Upper lobe of left lung (tissue), 6 donors: ENCODE measurements around the gene PDYN. TPM values are rescaled to one million over a fixed set of nuclear protein-coding genes. Genes with fewer than 3 reads are reported as not detected.

Experiments
- ATAC-seq, 2 donors: fragments of 200-7000 bp; cut with Tn5 transposase; one replicate each; pipeline ENCODE4 v1.9.1; 2022; ENCODE audit warnings: mild to moderate bottlenecking in 2 of 2, moderate library complexity in 2 of 2; ENCODE audit not compliant: low FRiP score in 2 of 2
- DNase-seq, 2 donors: peaks; one replicate each; pipeline ENCODE4 v3.0.0-alpha.2; 2019 to 2020
- H3K27ac ChIP-seq, 4 donors: fragments of 200-600 bp; sonication (generic); one replicate each; pipeline ENCODE4 v1.5.1; 2016 to 2019
- H3K27me3 ChIP-seq, 4 donors: fragments of 200-600 bp; sonication (generic); one replicate each; pipeline ENCODE4 v1.5.1; 2017 to 2019
- H3K36me3 ChIP-seq, 4 donors: fragments of 200-600 bp; sonication (generic); one replicate each; pipeline ENCODE4 v1.5.1; 2016 to 2019
- H3K4me1 ChIP-seq, 4 donors: fragments of 200-600 bp; sonication (generic); one replicate each; pipeline ENCODE4 v1.5.1; 2018 to 2019
- H3K4me3 ChIP-seq, 4 donors: fragments of 200-600 bp; sonication (generic); one replicate each; pipeline ENCODE4 v1.5.1; 2017 to 2019; ENCODE audit warnings: mild to moderate bottlenecking in 2 of 4, moderate library complexity in 1 of 4
- H3K9me3 ChIP-seq, 4 donors: fragments of 200-600 bp; sonication (generic); one replicate each; pipeline ENCODE4 v1.5.1; 2018 to 2019
- EP300 ChIP-seq, 4 donors: sonication (generic); formaldehyde crosslinking; IDR thresholded peaks; one replicate each; pipeline ENCODE4 v1.5.1; 2017; ENCODE audit warnings: antibody characterized with exemption in 4 of 4, control low read depth in 2 of 4
- POLR2A ChIP-seq, 4 donors: fragments of 450-650 bp; IDR thresholded peaks; one replicate each; pipeline ENCODE4 v1.5.1; 2016 to 2017; ENCODE audit warnings: antibody characterized with exemption in 4 of 4, mild to moderate bottlenecking in 2 of 4
- POLR2AphosphoS5 ChIP-seq, 2 donors: sonication (generic); formaldehyde crosslinking; IDR thresholded peaks; one replicate each; pipeline ENCODE4 v1.5.1; 2017; ENCODE audit warnings: antibody characterized with exemption in 2 of 2
- WGBS, 2 donors: methylation state at CpG; one replicate each; pipeline ENCODE4 v1.1.5; 2017 to 2018; 5-methylcytosine and 5-hydroxymethylcytosine counted together
- total RNA-seq, 6 donors: library from RNA; depleted of rRNA in 4 of 6; stranded (reverse); fragments of >200 nt in 4 of 6; gene quantifications; one replicate each; pipeline versions ENCODE4 v1.1.0 to v1.2.1, GENCODE V29; 2016 to 2021
- TF ChIP-seq, protein P1 (sequence below), 6 experiments: fragments of 450-650 bp in 4 of 6; fragments of 200-600 bp in 2 of 6; sonication (generic) in 2 of 6; IDR thresholded peaks; one replicate each; pipeline ENCODE4 v1.5.1; 2016 to 2019; ENCODE audit warnings: antibody characterized with exemption in 6 of 6
- donor health status: DM: no; HTN: no; CAD: no; lungs with moderate emphysema.
- donor health status: DM: no; HTN: yes; CAD: no; lungs with severe emphysema.

The PDYN gene
- total RNA-seq, 6 donors from 2014 or later = not detected

DNA sequence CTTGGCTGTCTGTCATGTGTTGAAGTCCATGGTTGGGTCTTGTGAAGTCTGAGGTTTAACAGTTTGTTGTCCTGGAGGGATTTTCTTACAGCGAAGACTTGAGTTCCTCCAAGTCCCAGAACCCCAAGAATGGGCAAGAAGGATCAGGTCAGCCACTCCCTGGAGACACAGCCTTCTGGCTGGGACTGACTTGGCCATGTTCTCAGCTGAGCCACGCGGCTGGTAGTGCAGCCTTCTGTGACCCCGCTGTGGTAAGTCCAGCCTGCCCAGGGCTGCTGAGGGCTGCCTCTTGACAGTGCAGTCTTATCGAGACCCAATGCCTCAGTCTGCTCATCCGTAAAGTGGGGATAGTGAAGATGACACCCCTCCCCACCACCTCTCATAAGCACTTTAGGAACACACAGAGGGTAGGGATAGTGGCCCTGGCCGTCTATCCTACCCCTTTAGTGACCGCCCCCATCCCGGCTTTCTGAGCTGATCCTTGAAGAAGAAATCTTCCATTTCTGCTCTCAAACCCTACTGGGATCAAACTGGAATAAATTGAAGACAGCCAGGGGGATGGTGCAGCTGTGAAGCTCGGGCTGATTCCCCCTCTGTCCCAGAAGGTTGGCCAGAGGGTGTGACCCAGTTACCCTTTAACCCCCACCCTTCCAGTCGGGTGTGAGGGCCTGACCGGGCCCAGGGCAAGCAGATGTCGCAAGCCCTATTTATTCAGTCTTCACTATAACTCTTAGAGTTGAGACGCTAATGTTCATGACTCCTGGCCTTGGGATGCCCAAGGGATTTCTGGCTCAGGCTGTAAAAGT, 55.2 kb downstream of the PDYN start:
- Histone ChIP-seq H3K9me3 (no peaks in the 10 kb centered on the region), H3K36me3 (peaks cover 0 to 21% (median 4%) of the 10 kb centered on the region in 4 donors), H3K27ac (no peak overlapping the region), H3K27me3 (no peaks in the 10 kb centered on the region), H3K4me1 (peaks cover 5 to 27% (median 10%) of the 10 kb centered on the region in 4 donors), H3K4me3 (no peak overlapping the region)
- DNase-seq (peak in 1 of 2 donors; percentile 14), ATAC-seq (no peak)
- 79 to 86% methylated on average over 11 to 14 of the region's 14 CpGs for WGBS, 2 donors
- TF ChIP-seq EP300 (IDR thresholded peaks at IDR 0.05) (no peak), POLR2A (IDR thresholded peaks at IDR 0.05) (no peak), POLR2AphosphoS5 (IDR thresholded peaks at IDR 0.05) (no peak)
- TF ChIP-seq, protein P1, sequence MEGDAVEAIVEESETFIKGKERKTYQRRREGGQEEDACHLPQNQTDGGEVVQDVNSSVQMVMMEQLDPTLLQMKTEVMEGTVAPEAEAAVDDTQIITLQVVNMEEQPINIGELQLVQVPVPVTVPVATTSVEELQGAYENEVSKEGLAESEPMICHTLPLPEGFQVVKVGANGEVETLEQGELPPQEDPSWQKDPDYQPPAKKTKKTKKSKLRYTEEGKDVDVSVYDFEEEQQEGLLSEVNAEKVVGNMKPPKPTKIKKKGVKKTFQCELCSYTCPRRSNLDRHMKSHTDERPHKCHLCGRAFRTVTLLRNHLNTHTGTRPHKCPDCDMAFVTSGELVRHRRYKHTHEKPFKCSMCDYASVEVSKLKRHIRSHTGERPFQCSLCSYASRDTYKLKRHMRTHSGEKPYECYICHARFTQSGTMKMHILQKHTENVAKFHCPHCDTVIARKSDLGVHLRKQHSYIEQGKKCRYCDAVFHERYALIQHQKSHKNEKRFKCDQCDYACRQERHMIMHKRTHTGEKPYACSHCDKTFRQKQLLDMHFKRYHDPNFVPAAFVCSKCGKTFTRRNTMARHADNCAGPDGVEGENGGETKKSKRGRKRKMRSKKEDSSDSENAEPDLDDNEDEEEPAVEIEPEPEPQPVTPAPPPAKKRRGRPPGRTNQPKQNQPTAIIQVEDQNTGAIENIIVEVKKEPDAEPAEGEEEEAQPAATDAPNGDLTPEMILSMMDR (IDR thresholded peaks at IDR 0.05) = no peak

GRCh38 chr20:1937316-1937976, 56.4 kb downstream of the PDYN start:
- Histone ChIP-seq H3K27ac (no peak overlapping the region), H3K4me3 (no peak overlapping the region), H3K9me3 (no peaks in the 10 kb centered on the region), H3K36me3 (peaks cover 0 to 21% (median 4%) of the 10 kb centered on the region in 4 donors), H3K27me3 (no peaks in the 10 kb centered on the region), H3K4me1 (peaks cover 5 to 32% (median 8%) of the 10 kb centered on the region in 4 donors)
- TF ChIP-seq EP300 (IDR thresholded peaks at IDR 0.05) (no peak), POLR2AphosphoS5 (IDR thresholded peaks at IDR 0.05) (no peak), POLR2A (IDR thresholded peaks at IDR 0.05) (no peak)
- TF ChIP-seq, protein P1 (IDR thresholded peaks at IDR 0.05) = no peak
- DNase-seq (peak in 1 of 2 donors; percentile 62), ATAC-seq (no peak)
- 87 to 93% methylated on average over 23 to 24 of the region's 25 CpGs for WGBS, 2 donors

DNA sequence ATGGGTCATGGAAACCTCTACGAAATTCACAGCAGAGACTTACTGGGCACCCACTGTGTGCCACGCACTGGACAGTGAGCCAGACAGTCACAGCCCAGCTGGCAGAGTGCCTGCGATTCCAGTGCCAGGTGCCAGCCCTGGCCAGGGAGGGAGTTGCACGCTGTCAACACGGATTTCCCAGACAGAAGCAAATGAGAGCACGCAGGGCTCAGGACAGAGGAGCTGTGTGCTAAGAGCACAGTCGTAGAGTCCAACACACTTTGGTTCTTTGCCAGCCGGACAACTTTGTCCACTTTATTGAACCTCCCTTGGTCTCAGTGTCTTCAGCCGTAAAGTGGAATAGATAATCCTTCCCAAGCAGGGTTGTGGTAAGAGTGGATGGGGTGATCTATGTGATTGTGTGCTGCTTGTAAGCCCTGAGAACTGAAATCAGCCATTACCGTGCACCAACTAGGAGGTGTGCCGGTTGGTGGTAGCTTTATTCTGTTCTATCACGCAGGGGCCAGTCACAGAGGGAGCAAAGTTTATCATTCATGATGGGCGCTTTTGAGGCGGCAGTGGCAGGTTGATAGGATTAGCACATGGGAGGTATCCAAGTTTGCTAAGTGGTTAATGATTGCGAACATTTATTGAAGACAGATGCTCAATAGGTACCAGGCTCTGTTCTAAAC, 58.0 kb downstream of the PDYN start:
- no peaks in the 10 kb centered on the region for H3K9me3 ChIP-seq
- 67 to 78% methylated on average over 15 of the region's 15 CpGs for WGBS, 2 donors
- H3K36me3 ChIP-seq = peaks cover 0 to 21% (median 4%) of the 10 kb centered on the region in 4 donors
- DNase-seq (no peak), ATAC-seq (no peak)
- H3K27ac ChIP-seq = peak overlapping the region; percentile 12 to 54 (median 35)
- peaks cover under 1 to 23% (median 8%) of the 10 kb centered on the region in 4 donors for H3K4me1 ChIP-seq
- TF ChIP-seq, protein P1 (IDR thresholded peaks at IDR 0.05) = no peak
- TF ChIP-seq POLR2A (IDR thresholded peaks at IDR 0.05) = no peak
- TF ChIP-seq EP300 (IDR thresholded peaks at IDR 0.05) = no peak
- TF ChIP-seq POLR2AphosphoS5 (IDR thresholded peaks at IDR 0.05) = no peak
- no peaks in the 10 kb centered on the region for H3K27me3 ChIP-seq
- no peak overlapping the region for H3K4me3 ChIP-seq

GRCh38 chr20:1934721-1935573, 58.9 kb downstream of the PDYN start:
- ATAC-seq (peak; percentile 5 to 84), DNase-seq (peak in 1 of 2 donors; percentile 57)
- TF ChIP-seq, protein P1 (IDR thresholded peaks at IDR 0.05) = no peak
- TF ChIP-seq POLR2AphosphoS5 (IDR thresholded peaks at IDR 0.05) = peak; percentile 53 to 80
- Histone ChIP-seq H3K36me3 (peaks cover 0 to 21% (median 4%) of the 10 kb centered on the region in 4 donors), H3K4me3 (no peak overlapping the region), H3K27ac (peak overlapping the region; percentile 12 to 54 (median 35)), H3K4me1 (peaks cover 0 to 14% (median 6%) of the 10 kb centered on the region in 4 donors), H3K27me3 (no peaks in the 10 kb centered on the region), H3K9me3 (no peaks in the 10 kb centered on the region)
- WGBS, 2 donors = 74 to 80% methylated on average over 19 of the region's 19 CpGs
